Glutamatergic neuron (in vitro differentiated cells): Measurements from ENCODE around the gene SLC17A2. TPM values are rescaled to one million over a fixed set of nuclear protein-coding genes. Genes with fewer than 3 reads are reported as not detected.

Source experiments
- DNase-seq: peaks from one replicate; pipeline ENCODE4 v3.0.0; 2022
- H3K27ac Mint-ChIP-seq: one replicate; pipeline ENCODE4 v1.8.0; 2020; ENCODE audit warnings: mild to moderate bottlenecking, mixed read lengths, inconsistent platforms; ENCODE audit not compliant: unreplicated experiment
- H3K27me3 Mint-ChIP-seq: one replicate; pipeline ENCODE4 v1.8.0; 2020; ENCODE audit warnings: mild to moderate bottlenecking, moderate library complexity, mixed read lengths, inconsistent platforms; ENCODE audit not compliant: unreplicated experiment
- H3K36me3 Mint-ChIP-seq: one replicate; pipeline ENCODE4 v1.8.0; 2020; ENCODE audit warnings: mild to moderate bottlenecking, mixed read lengths, inconsistent platforms; ENCODE audit not compliant: unreplicated experiment
- H3K4me1 Mint-ChIP-seq: one replicate; pipeline ENCODE4 v1.8.0; 2020; ENCODE audit warnings: mild to moderate bottlenecking, low read depth, mixed read lengths, inconsistent platforms; ENCODE audit not compliant: unreplicated experiment
- H3K4me3 Mint-ChIP-seq: one replicate; pipeline ENCODE4 v1.8.0; 2020; ENCODE audit warnings: mild to moderate bottlenecking, mixed read lengths, inconsistent platforms; ENCODE audit not compliant: unreplicated experiment
- H3K9me3 Mint-ChIP-seq: one replicate; pipeline ENCODE4 v1.8.0; 2020; ENCODE audit warnings: mild to moderate bottlenecking, moderate library complexity, mixed read lengths, inconsistent platforms; ENCODE audit not compliant: unreplicated experiment
- CTCF ChIP-seq: fragments of 200-600 bp; sonication (generic); IDR thresholded peaks from one replicate; pipeline ENCODE4 v1.5.0; 2021; ENCODE audit not compliant: partially characterized antibody, unreplicated experiment
- total RNA-seq: library from RNA; stranded (reverse); fragmentation: NEBNext Ultra II Directional; extraction: Animal tissue kit (Norgen Biotek cat#: 25700); gene quantifications from one replicate; pipeline ENCODE4 v1.2.1, GENCODE V29; 2021; ENCODE audit not compliant: unreplicated experiment

The SLC17A2 gene
- total RNA-seq, 1 donor from 2014 or later = not detected

- TF ChIP-seq CTCF = no peak
- no peaks in the 10 kb centered on the region for H3K4me1 Mint-ChIP-seq
- no peaks in the 10 kb centered on the region for H3K36me3 Mint-ChIP-seq
- no peak overlapping the region for H3K27ac Mint-ChIP-seq
- no peak for DNase-seq
- peaks cover 2% of the 10 kb centered on the region for H3K27me3 Mint-ChIP-seq
- H3K4me3 Mint-ChIP-seq = no peak overlapping the region
- no peaks in the 10 kb centered on the region for H3K9me3 Mint-ChIP-seq
Observed at GRCh38 chr6:25869840-25870239, 60.7 kb downstream of the SLC17A2 start.

DNA sequence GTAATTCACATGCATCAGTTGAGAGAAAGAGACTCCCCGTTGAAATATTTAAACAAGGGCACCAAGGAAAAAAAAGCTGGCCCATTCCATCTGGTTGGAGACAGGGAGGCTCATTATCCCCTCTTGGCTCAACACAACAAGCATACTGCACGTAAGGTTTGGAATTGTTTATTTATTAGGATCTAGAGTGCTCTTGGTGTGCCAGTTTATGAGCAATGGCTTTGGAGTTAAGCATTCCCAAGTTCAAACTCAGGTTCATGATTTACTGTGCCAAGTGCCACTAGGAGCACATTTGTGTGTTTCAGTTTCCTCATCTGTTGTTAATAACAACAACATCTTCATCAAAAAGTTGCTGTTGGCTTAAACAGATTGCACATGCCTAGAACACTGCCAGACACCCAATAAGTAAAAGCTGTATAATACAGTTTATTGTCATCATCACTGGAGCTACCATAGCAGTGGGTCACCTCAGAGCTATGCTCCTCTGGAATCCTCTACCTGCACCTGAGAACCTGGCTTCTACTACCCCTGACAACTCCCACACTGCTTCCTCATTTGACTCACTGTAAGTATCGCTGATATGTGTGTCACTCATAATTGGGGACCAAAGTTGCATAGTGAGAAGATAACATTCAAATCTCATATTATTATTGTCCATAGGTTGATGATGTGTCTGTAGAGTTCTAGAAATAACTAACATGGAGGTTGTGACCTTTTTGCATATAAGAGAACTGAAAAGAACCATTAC, 61.9 kb downstream of the SLC17A2 start:
- no peak overlapping the region for H3K27ac Mint-ChIP-seq
- H3K4me1 Mint-ChIP-seq = no peaks in the 10 kb centered on the region

GRCh38 chr6:25866011-25866410, 64.5 kb downstream of the SLC17A2 start:
- no peak for TF ChIP-seq CTCF
- DNase-seq = no peak
- no peaks in the 10 kb centered on the region for H3K4me1 Mint-ChIP-seq

More for the DNA sequence above, 61.9 kb downstream of the SLC17A2 start:
- peaks cover 2% of the 10 kb centered on the region for H3K27me3 Mint-ChIP-seq
- no peak overlapping the region for H3K4me3 Mint-ChIP-seq
- no peak for DNase-seq
- no peaks in the 10 kb centered on the region for H3K9me3 Mint-ChIP-seq
- no peak for TF ChIP-seq CTCF
- no peaks in the 10 kb centered on the region for H3K36me3 Mint-ChIP-seq

GRCh38 chr6:25863360-25863759, 67.1 kb downstream of the SLC17A2 start:
- Mint-ChIP-seq H3K27ac (no peak overlapping the region), H3K36me3 (no peaks in the 10 kb centered on the region), H3K4me3 (no peak overlapping the region), H3K4me1 (no peaks in the 10 kb centered on the region), H3K9me3 (no peaks in the 10 kb centered on the region), H3K27me3 (no peaks in the 10 kb centered on the region)
- no peak for TF ChIP-seq CTCF
- DNase-seq = no peak

More at GRCh38 chr6:25866011-25866410, 64.5 kb downstream of the SLC17A2 start:
- Mint-ChIP-seq H3K36me3 (no peaks in the 10 kb centered on the region), H3K27ac (no peak overlapping the region), H3K27me3 (no peaks in the 10 kb centered on the region), H3K9me3 (no peaks in the 10 kb centered on the region), H3K4me3 (no peak overlapping the region)

Other genes with a start within 250 kb of the SLC17A2 start
- gene SLC17A4, start 175.9 kb downstream of the SLC17A2 start, total RNA-seq = not detected
- gene SLC17A1, start 98.6 kb downstream of the SLC17A2 start, total RNA-seq = not detected
- not detected for gene SLC17A3, start 56.4 kb downstream of the SLC17A2 start, total RNA-seq
- gene TRIM38, start 32.1 kb upstream of the SLC17A2 start, total RNA-seq = 0.05 TPM
- gene HFE, start 156.7 kb upstream of the SLC17A2 start, total RNA-seq = not detected